NB4 (cell line): ENCODE results near the gene FARP1.

ENCODE experiments used
- DNase-seq: peaks from one replicate; pipeline ENCODE4 v3.0.0; 2010; ENCODE audit warnings: low read depth
- H3K4me3 ChIP-seq: one replicate; pipeline ENCODE4 v1.5.1; 2011; ENCODE audit warnings: mild to moderate bottlenecking, low read depth, low read length, moderate library complexity
- CTCF ChIP-seq: IDR thresholded peaks from one replicate; pipeline ENCODE4 v1.5.1; 2012; ENCODE audit warnings: low read depth, low read length
- MAX ChIP-seq: IDR thresholded peaks from 2 replicates; pipeline ENCODE4 v1.6.1; 2011; ENCODE audit warnings: low read depth, low read length
- MYC ChIP-seq: IDR thresholded peaks from 2 replicates; pipeline ENCODE4 v1.6.1; 2011; ENCODE audit warnings: low read depth, low read length
- POLR2A ChIP-seq: IDR thresholded peaks from 2 replicates; pipeline ENCODE4 v1.6.1; 2011; ENCODE audit warnings: mild to moderate bottlenecking; ENCODE audit not compliant: insufficient read length; ENCODE audit errors: extremely low read depth

FARP1 gene

GRCh38 chr13:98273824-98274742, 131.2 kb downstream of the FARP1 start:
- TF ChIP-seq POLR2A: no peak
- no peak for TF ChIP-seq CTCF
- TF ChIP-seq MYC: no peak
- TF ChIP-seq MAX: no peak
- no peak overlapping the region for H3K4me3 ChIP-seq
- no peak for DNase-seq

GRCh38 chr13:98274921-98275487, 132.1 kb downstream of the FARP1 start:
- no peak overlapping the region for H3K4me3 ChIP-seq
- no peak for DNase-seq
- no peak for TF ChIP-seq MAX
- TF ChIP-seq POLR2A: no peak
- TF ChIP-seq CTCF: no peak
- TF ChIP-seq MYC: no peak

- DNase-seq: no peak
- no peak overlapping the region for H3K4me3 ChIP-seq
- TF ChIP-seq MAX: no peak
- no peak for TF ChIP-seq POLR2A
- no peak for TF ChIP-seq MYC
- no peak for TF ChIP-seq CTCF
Observed at GRCh38 chr13:98275681-98276171, 132.8 kb downstream of the FARP1 start.

- no peak overlapping the region for H3K4me3 ChIP-seq
- TF ChIP-seq MAX (no peak), MYC (no peak), POLR2A (no peak), CTCF (no peak)
- no peak for DNase-seq
Observed at GRCh38 chr13:98276486-98276885, 133.6 kb downstream of the FARP1 start.

GRCh38 chr13:98278068-98278724, 135.3 kb downstream of the FARP1 start:
- TF ChIP-seq MAX: no peak
- no peak for TF ChIP-seq POLR2A
- TF ChIP-seq CTCF: no peak
- TF ChIP-seq MYC: no peak
- DNase-seq: no peak
- H3K4me3 ChIP-seq: no peak overlapping the region
